K562 (cell line): ENCODE results near the gene TTLL11. TPM values are rescaled to one million over a fixed set of nuclear protein-coding genes. Genes with fewer than 3 reads are reported as not detected.

Experiments used
- ATAC-seq: fragments of 200-7000 bp; cut with Tn5 transposase; 3 replicates; pipeline ENCODE4 v1.9.1; 2020; ENCODE audit warnings: moderate library complexity
- BruUV-seq: library from RNA; stranded (reverse); fragments of 400-500 nt; replicated peaks from 2 replicates; lab custom pipeline; 2021; lab: Mats Ljungman, UMichigan
- CTCF ChIA-PET: fragments of 300-600 bp; formaldehyde crosslinking; extraction: SDS; loops from one replicate; lab custom pipeline; 2021; ENCODE audit warnings: low intra/inter-chr PET ratio; lab: Yijun Ruan, JAX
- POLR2A ChIA-PET: fragments of 300-600, 350-650 bp; sonication (Branson Sonifier 250); formaldehyde crosslinking; extraction: SDS; loops from one replicate; lab custom pipeline; 2021; ENCODE audit warnings: antibody characterized with exemption, inconsistent platforms; lab: Yijun Ruan, JAX
- DNase-seq, 4 experiments: peaks; one replicate each; pipeline versions ENCODE4 v3.0.0 to v3.0.0-alpha.2; 2011 to 2018; ENCODE audit warnings: low spot score in 3 of 4, mixed read lengths in 3 of 4; ENCODE audit errors: extremely low read depth in 1 of 4
- FAIRE-seq: peaks from 2 replicates; lab custom pipeline; 2011; peaks lifted over from hg19 to GRCh38; lab: Jason Lieb, UNC
- H2AFZ ChIP-seq: 2 replicates; pipeline ENCODE4 v1.6.0; 2011; ENCODE audit warnings: low read depth, low read length, control low read depth, inconsistent platforms
- H3K27ac ChIP-seq: fragments of 200-600 bp; 3 replicates; pipeline ENCODE4 v1.8.0; 2011; ENCODE audit warnings: low read depth, mild to moderate bottlenecking, control low read depth, inconsistent platforms, low read length, moderate library complexity, mixed read lengths; ENCODE audit errors: extremely low read depth
- H3K27me3 ChIP-seq, 2 experiments: fragments of 300-600 bp in 1 of 2; 2 replicates in 1 of 2; 3 replicates in 1 of 2; pipeline versions ENCODE4 v1.6.0 to v1.8.0; 2011; ENCODE audit warnings: inconsistent platforms in 2 of 2, low read length in 2 of 2, mild to moderate bottlenecking in 1 of 2, mixed read lengths in 1 of 2, moderate library complexity in 1 of 2; ENCODE audit not compliant: control insufficient read depth in 2 of 2, insufficient read depth in 2 of 2
- H3K36me3 ChIP-seq: fragments of 300-600 bp; 3 replicates; pipeline ENCODE4 v1.8.0; 2011; ENCODE audit warnings: mild to moderate bottlenecking, low read length, inconsistent platforms; ENCODE audit not compliant: control insufficient read depth, insufficient read depth
- H3K4me1 ChIP-seq, 2 experiments: fragments of 200-600 bp in 1 of 2; replicated peaks in 1 of 2; 2 replicates in 1 of 2; 3 replicates in 1 of 2; pipeline versions ENCODE4 v1.5.1 to v1.8.0; 2011; ENCODE audit warnings: inconsistent platforms in 2 of 2, low read length in 2 of 2, mild to moderate bottlenecking in 1 of 2, mixed read lengths in 1 of 2, moderate library complexity in 1 of 2; ENCODE audit not compliant: control insufficient read depth in 2 of 2, insufficient read depth in 2 of 2
- H3K4me2 ChIP-seq: 2 replicates; pipeline ENCODE4 v1.6.1; 2011; ENCODE audit warnings: low read length, control low read depth, inconsistent platforms, mixed read lengths; ENCODE audit not compliant: insufficient read depth
- H3K4me3 ChIP-seq: fragments of 200-600 bp; sonication (generic), shearing (Covaris generic); 2 replicates; pipeline ENCODE4 v1.5.1; 2016; ENCODE audit warnings: control low read depth, inconsistent platforms
- H3K79me2 ChIP-seq: fragments of 200-600 bp; 3 replicates; pipeline ENCODE4 v1.8.0; 2011; ENCODE audit warnings: low read length, inconsistent platforms; ENCODE audit not compliant: control insufficient read depth, insufficient read depth
- H3K9ac ChIP-seq, 2 experiments: 2 replicates each; pipeline versions ENCODE4 v1.6.0 to v1.6.1; 2011; ENCODE audit warnings: low read depth in 2 of 2, low read length in 2 of 2, control low read depth in 1 of 2, inconsistent platforms in 1 of 2, mild to moderate bottlenecking in 1 of 2, mixed read lengths in 1 of 2; ENCODE audit not compliant: insufficient read depth in 1 of 2
- H3K9me1 ChIP-seq: one replicate; pipeline ENCODE4 v1.6.0; 2011; ENCODE audit warnings: inconsistent platforms, mild to moderate bottlenecking, low read length, moderate library complexity; ENCODE audit not compliant: control insufficient read depth, insufficient read depth
- H3K9me3 ChIP-seq: replicated peaks from 2 replicates; pipeline ENCODE4 v1.5.1; 2011; ENCODE audit warnings: low read depth, low read length, inconsistent platforms; ENCODE audit not compliant: control insufficient read depth, insufficient read depth
- H4K20me1 ChIP-seq: replicated peaks from 2 replicates; pipeline ENCODE4 v1.6.1; 2011; ENCODE audit warnings: low read length, inconsistent platforms, mixed read lengths; ENCODE audit not compliant: control insufficient read depth, insufficient read depth
- AFF4 ChIP-seq: sonication (generic); formaldehyde crosslinking; IDR thresholded peaks from 2 replicates; pipeline ENCODE4 v1.8.0; 2023; ENCODE audit warnings: mild to moderate bottlenecking, missing genetic modification reagents
- GTF2E2 ChIP-seq: fragments of 200-800 bp; sonication (Bioruptor generic); IDR thresholded peaks from 2 replicates; pipeline ENCODE4 v1.6.1; 2016; ENCODE audit warnings: missing genetic modification characterization, missing compliant biosample characterization
- ZNF408 ChIP-seq: fragments of 250-450 bp; sonication (Bioruptor Pico); IDR thresholded peaks from 2 replicates; pipeline ENCODE4 v1.4.0; 2020; ENCODE audit warnings: low read depth, mild to moderate bottlenecking, moderate library complexity
- WGBS: fragments of 100-300 bp; shearing (Covaris generic); methylation state at CpG from one replicate; pipeline ENCODE4 v1.1.6; 2016; ENCODE audit warnings: low coverage, mixed read lengths; ENCODE audit not compliant: insufficient coverage; ENCODE audit errors: missing lambda C conversion rate; 5-methylcytosine and 5-hydroxymethylcytosine counted together
- in situ Hi-C: fragments of 300-500 bp; cut with MboI; formaldehyde crosslinking; loops from 4 replicates; pipeline ENCODE4 v1.15.0; 2018; ENCODE audit warnings: inconsistent platforms, mixed read lengths
- intact Hi-C: fragments of 100-400 bp; cut with micrococcal nuclease; formaldehyde crosslinking; loops from 2 replicates; pipeline ENCODE4 v1.14.2; 2022
- polyA plus RNA-seq, 8 experiments: library from polyadenylated mRNA; depleted of rRNA in 4 of 8; stranded (reverse) in 5 of 8; unstranded in 3 of 8; fragments of >200 nt; fragmentation: Nextera tagmentation in 2 of 8; fragmentation: Illumina TruSeq in 1 of 8; extraction: Ambion mirVana in 2 of 8; extraction: Trizol in 1 of 8; gene quantifications; 2 replicates each; pipeline versions ENCODE4 v1.2.1 to v1.2.3, GENCODE V29; 2011 to 2014; ENCODE audit warnings: inconsistent platforms in 1 of 8, missing spikeins in 1 of 8
- total RNA-seq, 7 experiments: library from RNA; depleted of rRNA in 6 of 7; stranded (reverse); fragments of >200 nt in 6 of 7; fragmentation: Illumina TruSeq in 2 of 7; extraction: Trizol in 2 of 7; gene quantifications; 2 replicates each; pipeline versions ENCODE4 v1.2.1 to v1.2.3, GENCODE V29; 2011 to 2021; ENCODE audit warnings: low replicate concordance in 1 of 7

The TTLL11 gene
- total and polyA plus RNA-seq, 9 of the 15 experiments (the other 6 are each of a cell fraction or from before 2014, with no cell fraction given), result 0.83 to 4.4 (median 2.7) TPM

DNA sequence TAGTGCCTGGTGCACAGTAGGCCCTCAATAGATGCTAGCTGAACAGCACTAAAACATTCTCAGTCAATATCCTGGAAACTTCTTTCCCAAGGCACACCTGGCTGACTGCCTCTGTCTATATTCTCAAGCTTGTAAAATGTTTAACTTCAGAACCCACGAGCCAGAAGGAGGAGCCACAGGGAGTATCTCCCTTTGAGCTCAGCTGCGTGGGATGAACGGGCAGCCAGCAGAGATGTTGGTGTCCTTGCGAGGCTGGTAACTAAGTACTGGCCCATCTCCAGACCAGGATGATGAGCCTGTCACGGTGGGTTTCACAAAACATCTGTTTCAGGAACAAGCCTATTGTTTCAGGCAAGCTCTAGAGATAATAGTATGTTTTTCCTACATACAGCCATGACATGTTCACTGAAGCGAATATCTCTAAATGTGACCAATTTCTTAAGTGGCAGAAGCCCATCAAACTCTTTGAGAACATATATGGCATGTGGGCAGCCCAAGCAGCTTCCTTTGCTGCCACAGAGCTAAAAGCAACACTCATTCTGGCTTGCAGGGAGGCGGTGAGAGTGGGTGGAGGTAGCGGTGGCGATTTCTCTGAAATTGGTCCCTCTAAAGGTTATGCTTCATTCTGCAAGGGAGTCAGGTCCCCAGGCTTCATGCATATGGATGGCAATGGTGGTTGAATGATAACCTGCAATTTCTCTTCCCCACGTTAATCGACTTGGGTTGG lies 206.2 kb downstream of the TTLL11 start:
- WGBS, result under 1% methylated on average over 11 of the region's 11 CpGs
- no peak overlapping the region for H3K4me3 ChIP-seq
- no peak overlapping the region for H2AFZ ChIP-seq
- H3K9me1 ChIP-seq, result no peaks in the 10 kb centered on the region
- no peaks in the 10 kb centered on the region for H3K79me2 ChIP-seq
- intact Hi-C loops, result no loop called here
- no peaks in the 10 kb centered on the region for H3K9me3 ChIP-seq
- no TSS peak for BruUV-seq
- TF ChIP-seq ZNF408 (CRISPR knock-in tag) (no peak), AFF4 (CRISPR knock-in tag) (no peak), GTF2E2 (tag) (no peak)
- TF ChIP-seq, all 486 proteins: peak for 0
- CTCF ChIA-PET, result no interaction called here
- DNase-seq (no peak), FAIRE-seq (no peak), ATAC-seq (no peak)
- Histone ChIP-seq H3K4me1 (no peaks in the 10 kb centered on the region), H3K36me3 (no peaks in the 10 kb centered on the region), H3K27me3 (peaks cover 2 to 71% of the 10 kb centered on the region in 2 experiments; a peak in 4 of 5 replicates), H3K27ac (no peak overlapping the region), H3K9ac (no peak overlapping the region), H4K20me1 (peaks cover 6% of the 10 kb centered on the region), H3K4me2 (no peak overlapping the region)
- in situ Hi-C loops, result no loop called here
- POLR2A ChIA-PET, result interaction anchor here (0.6 to 1.3 kb wide), 2 partner anchors 12 to 23 kb away, joined by 3 to 4 read pairs; no protein-coding TSS in a partner anchor
